Activated CD4-positive, alpha-beta T cell treated with anti-CD3 and anti-CD28 coated beads, Interleukin-2, amount 10 ng/mL, durations not matched to agents 24 days and 14 days (primary cell): ENCODE data around the gene WASHC4. TPM values are rescaled to one million over a fixed set of nuclear protein-coding genes. Genes with fewer than 3 reads are reported as not detected.

Experiments
- DNase-seq: peaks from one replicate; pipeline ENCODE4 v3.0.0; 2022
- H3K27ac Mint-ChIP-seq: one replicate; pipeline ENCODE4 v1.8.0; 2022; ENCODE audit warnings: mild to moderate bottlenecking, mixed read lengths
- H3K27me3 Mint-ChIP-seq: one replicate; pipeline ENCODE4 v1.8.0; 2022; ENCODE audit warnings: mixed read lengths
- H3K36me3 Mint-ChIP-seq: one replicate; pipeline ENCODE4 v1.8.0; 2022; ENCODE audit warnings: low read depth, mild to moderate bottlenecking, mixed read lengths
- H3K4me1 Mint-ChIP-seq: one replicate; pipeline ENCODE4 v1.8.0; 2021; ENCODE audit warnings: mixed read lengths
- H3K4me3 Mint-ChIP-seq: one replicate; pipeline ENCODE4 v1.8.0; 2022; ENCODE audit warnings: mild to moderate bottlenecking, moderate library complexity, mixed read lengths
- H3K9me3 Mint-ChIP-seq: one replicate; pipeline ENCODE4 v1.8.0; 2021; ENCODE audit warnings: mixed read lengths
- intact Hi-C: fragments of 100-400 bp; cut with micrococcal nuclease; formaldehyde crosslinking; loops from one replicate; pipeline ENCODE4 v1.15.1; 2023
- total RNA-seq: library from RNA; stranded (reverse); gene quantifications from 2 replicates; pipeline ENCODE4 v1.2.3, GENCODE V29; 2022

Gene WASHC4
- total RNA-seq, 1 donor from 2014 or later = 36.5 TPM

DNA sequence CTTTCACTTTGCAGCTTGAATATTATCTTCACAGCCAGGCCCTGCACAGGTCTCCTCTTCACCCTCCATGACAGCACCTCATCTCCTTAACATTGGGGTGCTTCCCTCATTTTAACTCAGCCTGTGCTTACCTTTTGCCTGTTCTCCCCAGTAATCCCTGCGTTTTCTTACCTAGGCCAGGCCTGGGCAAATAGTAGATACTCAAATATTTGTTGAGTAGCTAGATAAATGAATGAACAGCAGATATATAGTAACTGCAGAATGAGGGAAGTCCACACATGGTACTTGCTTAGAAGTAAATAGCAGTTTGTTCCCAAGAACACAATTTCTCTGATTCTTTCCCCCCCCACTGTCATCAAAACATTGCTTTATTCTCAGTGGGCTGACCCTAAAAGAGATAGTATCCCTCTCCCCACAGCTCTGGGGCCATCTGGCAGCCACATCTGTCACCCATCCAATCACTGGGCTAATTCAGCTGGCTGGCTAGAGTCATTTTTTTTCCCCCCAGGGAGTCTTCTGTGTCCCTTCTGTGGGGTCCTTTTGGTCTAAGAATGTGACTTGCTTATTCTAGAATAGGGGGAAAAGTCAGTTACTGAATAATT is 85.2 kb downstream of the WASHC4 start:
- Mint-ChIP-seq H3K4me1 (peaks cover 2% of the 10 kb centered on the region), H3K4me3 (no peak overlapping the region), H3K36me3 (peaks cover 63% of the 10 kb centered on the region), H3K9me3 (no peaks in the 10 kb centered on the region), H3K27me3 (no peaks in the 10 kb centered on the region), H3K27ac (no peak overlapping the region)
- DNase-seq = no peak
- intact Hi-C loops = no loop called here

DNA sequence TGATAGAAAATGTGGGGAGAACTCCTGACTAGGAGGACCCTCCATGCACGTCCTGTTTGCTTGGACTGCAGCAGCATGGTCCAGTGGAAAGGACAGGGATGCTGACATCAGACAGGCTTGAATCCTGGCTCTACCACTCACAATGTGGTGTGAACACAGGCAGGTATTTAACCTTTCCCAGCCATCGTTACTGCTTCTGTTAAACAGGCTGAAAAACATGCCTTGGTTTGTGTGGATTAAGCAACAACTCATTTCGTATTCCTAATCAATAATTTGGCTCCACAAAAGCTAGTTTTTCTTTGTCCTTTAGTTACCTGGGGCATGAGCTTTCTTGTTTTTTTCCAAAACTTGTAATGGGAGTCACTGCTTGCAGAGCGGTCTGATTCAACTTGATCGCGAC is 87.4 kb downstream of the WASHC4 start:
- H3K9me3 Mint-ChIP-seq = no peaks in the 10 kb centered on the region
- H3K27ac Mint-ChIP-seq = no peak overlapping the region
- DNase-seq = no peak
- peaks cover 50% of the 10 kb centered on the region for H3K36me3 Mint-ChIP-seq
- peaks cover 2% of the 10 kb centered on the region for H3K4me1 Mint-ChIP-seq
- H3K27me3 Mint-ChIP-seq = no peaks in the 10 kb centered on the region
- intact Hi-C loops = no loop called here
- H3K4me3 Mint-ChIP-seq = no peak overlapping the region

DNA sequence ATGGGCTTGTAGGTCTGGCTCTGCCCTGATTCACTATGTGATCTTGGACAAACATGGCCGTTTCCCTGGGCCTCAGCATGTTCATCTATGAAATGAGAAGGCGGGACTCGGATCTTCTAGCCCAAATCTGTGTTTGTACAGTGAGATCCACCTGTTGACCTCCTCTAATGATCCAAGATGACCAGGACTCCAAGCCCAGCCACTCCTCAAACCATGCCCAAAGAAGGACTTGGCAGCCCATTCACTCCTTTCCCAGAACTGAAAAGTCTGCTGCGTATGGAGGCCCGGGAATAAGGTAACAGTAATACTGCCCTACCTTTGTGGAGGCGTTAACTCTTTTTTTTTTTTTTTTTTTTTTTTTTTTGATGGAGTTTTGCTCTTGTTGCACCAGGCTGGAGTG is 88.6 kb downstream of the WASHC4 start:
- no peaks in the 10 kb centered on the region for H3K27me3 Mint-ChIP-seq

DNA sequence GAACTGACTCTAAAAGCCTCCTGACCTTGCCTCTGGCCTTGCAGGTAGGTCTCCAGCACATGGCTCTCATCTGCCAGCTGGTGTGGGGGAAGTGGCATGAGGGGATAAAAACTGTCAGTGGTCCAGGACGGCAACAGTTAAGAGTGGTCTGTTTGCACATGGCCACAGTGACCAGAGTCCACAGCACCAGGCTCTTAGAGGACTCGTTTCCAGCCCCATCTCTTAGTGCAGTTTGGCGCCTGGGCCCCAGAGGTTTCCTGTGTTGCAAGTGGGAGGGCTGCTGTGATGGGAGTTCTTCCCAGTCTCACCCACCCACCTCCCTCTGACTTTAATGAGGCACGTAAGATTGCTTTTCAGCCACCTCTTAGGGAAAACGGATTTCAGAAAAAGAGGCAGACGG is 91.4 kb downstream of the WASHC4 start:
- Mint-ChIP-seq H3K36me3 (peaks cover 30% of the 10 kb centered on the region), H3K9me3 (no peaks in the 10 kb centered on the region), H3K4me3 (no peak overlapping the region), H3K4me1 (peaks cover 5% of the 10 kb centered on the region), H3K27me3 (no peaks in the 10 kb centered on the region), H3K27ac (peak overlapping the region; percentile 6)
- no peak for DNase-seq
- intact Hi-C loops = no loop called here

More for the DNA sequence above, 88.6 kb downstream of the WASHC4 start:
- no peak overlapping the region for H3K4me3 Mint-ChIP-seq
- H3K36me3 Mint-ChIP-seq = peaks cover 40% of the 10 kb centered on the region
- DNase-seq = no peak
- no peaks in the 10 kb centered on the region for H3K4me1 Mint-ChIP-seq
- H3K9me3 Mint-ChIP-seq = no peaks in the 10 kb centered on the region
- intact Hi-C loops = no loop called here
- no peak overlapping the region for H3K27ac Mint-ChIP-seq

DNA sequence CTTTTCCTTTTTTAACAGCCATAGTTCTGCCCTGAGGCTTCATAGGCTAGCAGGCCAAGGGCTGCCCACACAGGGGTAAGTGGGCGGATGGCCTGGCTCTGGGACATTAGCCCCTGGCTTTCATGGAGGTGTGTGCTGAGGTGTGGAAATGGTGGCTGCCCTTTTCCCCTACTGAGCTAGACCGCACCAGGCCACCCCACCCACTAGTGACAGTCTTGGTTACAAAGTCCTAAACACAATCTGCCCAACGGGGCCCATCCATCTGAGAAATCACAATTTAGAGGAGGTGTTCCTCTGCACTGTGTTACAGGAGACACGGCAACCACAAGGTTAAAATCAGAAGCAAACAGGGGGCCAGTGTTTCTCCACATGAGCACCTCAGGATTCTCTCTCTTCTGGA is 92.9 kb downstream of the WASHC4 start:
- Mint-ChIP-seq H3K4me3 (no peak overlapping the region), H3K9me3 (no peaks in the 10 kb centered on the region), H3K4me1 (peaks cover 17% of the 10 kb centered on the region), H3K36me3 (peaks cover 32% of the 10 kb centered on the region), H3K27me3 (no peaks in the 10 kb centered on the region), H3K27ac (no peak overlapping the region)
- intact Hi-C loops = no loop called here
- DNase-seq = no peak

DNA sequence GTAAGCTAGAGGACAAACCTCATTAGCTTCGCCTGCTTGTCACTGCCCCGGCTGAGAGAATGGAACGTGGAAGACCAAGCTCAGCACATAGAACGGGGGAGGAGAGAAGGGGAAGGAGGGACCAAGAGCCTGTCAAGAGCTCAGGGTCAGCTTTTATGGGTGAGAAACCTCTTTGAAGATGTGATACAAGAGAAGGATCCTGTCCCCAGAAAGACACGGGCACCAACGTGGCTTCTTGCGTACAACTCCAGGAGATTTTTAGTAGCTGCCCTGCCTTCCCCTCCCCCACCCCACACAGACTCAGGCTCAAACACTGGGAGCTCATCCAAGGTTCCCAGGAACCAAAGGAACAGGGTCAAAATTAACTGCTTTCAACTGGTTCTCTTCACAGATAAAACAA is 93.8 kb downstream of the WASHC4 start:
- Mint-ChIP-seq H3K4me1 (peaks cover 20% of the 10 kb centered on the region), H3K27ac (no peak overlapping the region), H3K9me3 (no peaks in the 10 kb centered on the region), H3K4me3 (no peak overlapping the region), H3K36me3 (peaks cover 39% of the 10 kb centered on the region), H3K27me3 (no peaks in the 10 kb centered on the region)
- intact Hi-C loops = no loop called here
- DNase-seq = no peak

DNA sequence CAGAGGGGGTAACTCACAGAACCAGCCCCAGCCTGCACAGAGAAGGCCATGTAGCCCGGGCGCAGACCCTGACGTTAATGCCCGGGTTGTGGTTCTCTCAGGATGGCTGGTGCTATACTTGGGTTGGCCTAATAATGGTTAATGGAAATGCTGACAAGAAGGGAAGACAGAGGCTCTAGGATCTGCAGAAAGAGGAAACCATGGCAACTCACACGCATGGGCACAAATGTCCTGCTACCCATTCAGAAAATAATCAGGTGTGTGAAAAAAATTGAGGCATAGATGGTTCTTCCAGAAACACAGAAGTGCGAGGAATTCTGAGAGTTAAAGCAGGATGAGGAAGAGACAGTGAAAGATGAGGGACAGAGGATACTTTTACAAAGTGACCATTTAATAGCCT is 94.7 kb downstream of the WASHC4 start:
- H3K36me3 Mint-ChIP-seq = peaks cover 43% of the 10 kb centered on the region
- intact Hi-C loops = no loop called here
- H3K4me1 Mint-ChIP-seq = peaks cover 20% of the 10 kb centered on the region
- no peaks in the 10 kb centered on the region for H3K27me3 Mint-ChIP-seq
- no peak overlapping the region for H3K4me3 Mint-ChIP-seq
- H3K9me3 Mint-ChIP-seq = no peaks in the 10 kb centered on the region
- DNase-seq = no peak
- H3K27ac Mint-ChIP-seq = no peak overlapping the region

DNA sequence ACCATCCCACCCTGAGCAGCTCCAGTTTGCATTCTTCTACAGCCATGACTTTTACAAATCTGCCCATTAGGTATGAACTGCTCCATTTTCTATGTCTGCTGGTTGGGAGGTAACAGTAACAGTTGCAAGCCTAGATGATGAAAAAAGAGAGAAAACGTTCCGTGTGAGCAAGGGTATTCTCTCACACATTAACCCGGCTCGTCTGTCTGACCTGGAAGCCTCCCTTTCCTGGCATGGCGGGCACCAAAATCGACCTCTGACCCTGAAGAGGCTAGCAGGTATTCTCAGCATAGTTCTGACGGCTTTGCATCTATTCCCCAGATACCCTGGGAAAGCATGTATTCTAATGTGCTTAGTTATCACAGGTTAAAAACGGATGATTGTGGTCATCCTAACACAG is 96.6 kb downstream of the WASHC4 start:
- H3K36me3 Mint-ChIP-seq = peaks cover 37% of the 10 kb centered on the region
- no peaks in the 10 kb centered on the region for H3K9me3 Mint-ChIP-seq
- peaks cover 20% of the 10 kb centered on the region for H3K4me1 Mint-ChIP-seq
- DNase-seq = no peak
- H3K27me3 Mint-ChIP-seq = no peaks in the 10 kb centered on the region
- peak overlapping the region; percentile 40 for H3K27ac Mint-ChIP-seq
- intact Hi-C loops = loop anchor here (2.0 kb wide), 1 partner anchor 25 kb away; no protein-coding TSS in a partner anchor
- H3K4me3 Mint-ChIP-seq = no peak overlapping the region

DNA sequence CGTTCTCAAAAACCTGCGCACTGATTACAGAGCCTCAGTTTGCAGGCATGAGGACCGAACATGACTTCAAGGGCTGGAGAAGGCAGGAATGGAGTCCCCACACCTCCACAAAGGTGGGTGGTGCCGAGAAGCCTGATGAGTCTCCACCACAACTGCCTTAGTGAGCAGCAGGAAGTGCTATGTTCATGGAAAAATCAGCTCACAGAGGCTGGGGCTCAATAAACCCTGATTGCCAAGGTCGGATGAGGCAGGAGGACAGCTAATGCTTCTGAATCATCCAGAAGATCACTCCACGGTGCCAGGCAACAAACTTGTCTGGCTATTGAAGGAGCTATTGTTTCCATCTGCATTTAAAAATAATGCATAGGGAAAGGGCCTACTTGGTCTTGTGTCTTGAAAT is 97.4 kb downstream of the WASHC4 start:
- Mint-ChIP-seq H3K36me3 (peaks cover 37% of the 10 kb centered on the region), H3K4me1 (peaks cover 20% of the 10 kb centered on the region), H3K4me3 (no peak overlapping the region), H3K27me3 (no peaks in the 10 kb centered on the region), H3K9me3 (no peaks in the 10 kb centered on the region), H3K27ac (peak overlapping the region; percentile 89)
- intact Hi-C loops = loop anchor here (2.0 kb wide), 1 partner anchor 24 kb away; no protein-coding TSS in a partner anchor
- DNase-seq = no peak

DNA sequence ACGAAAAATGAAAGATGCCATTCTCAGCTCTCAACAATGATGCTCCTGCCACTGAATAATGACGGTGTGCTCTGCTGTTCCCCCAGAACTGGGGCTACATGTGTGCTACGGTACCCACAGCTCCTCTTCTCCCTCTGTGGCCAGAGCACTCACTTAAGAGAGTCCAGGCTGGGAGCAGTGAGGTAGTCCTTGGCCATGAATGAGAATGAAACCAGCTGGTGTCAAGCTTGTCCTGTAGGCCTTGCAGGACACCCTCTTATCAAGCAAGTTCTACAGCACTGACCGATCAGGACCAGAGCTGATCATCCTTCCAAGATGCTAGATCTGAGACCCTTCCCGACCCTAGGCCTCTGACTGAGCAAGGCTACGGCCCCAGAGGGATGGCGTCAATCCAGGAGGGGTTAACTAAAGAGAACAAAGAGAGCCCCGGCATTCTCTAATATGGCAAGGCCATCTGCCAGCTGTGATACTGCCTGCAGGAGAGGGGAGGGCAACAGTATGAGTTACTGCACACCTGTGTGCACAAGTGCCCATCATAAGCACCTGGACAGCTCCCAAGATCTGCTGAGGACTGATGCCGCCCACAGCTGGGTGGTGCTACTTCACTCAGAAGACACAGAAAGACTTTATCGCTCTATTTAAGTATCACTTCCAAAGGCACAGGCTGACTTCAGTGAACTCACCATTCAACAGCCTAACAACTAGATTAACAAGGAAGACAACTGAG is 98.0 kb downstream of the WASHC4 start:
- intact Hi-C loops = loop anchor here (2.0 kb wide), 1 partner anchor 23 kb away; no protein-coding TSS in a partner anchor
- Mint-ChIP-seq H3K36me3 (peaks cover 38% of the 10 kb centered on the region), H3K9me3 (no peaks in the 10 kb centered on the region), H3K4me1 (peaks cover 20% of the 10 kb centered on the region), H3K4me3 (no peak overlapping the region), H3K27ac (peak overlapping the region; percentile 89), H3K27me3 (no peaks in the 10 kb centered on the region)
- DNase-seq = no peak

DNA sequence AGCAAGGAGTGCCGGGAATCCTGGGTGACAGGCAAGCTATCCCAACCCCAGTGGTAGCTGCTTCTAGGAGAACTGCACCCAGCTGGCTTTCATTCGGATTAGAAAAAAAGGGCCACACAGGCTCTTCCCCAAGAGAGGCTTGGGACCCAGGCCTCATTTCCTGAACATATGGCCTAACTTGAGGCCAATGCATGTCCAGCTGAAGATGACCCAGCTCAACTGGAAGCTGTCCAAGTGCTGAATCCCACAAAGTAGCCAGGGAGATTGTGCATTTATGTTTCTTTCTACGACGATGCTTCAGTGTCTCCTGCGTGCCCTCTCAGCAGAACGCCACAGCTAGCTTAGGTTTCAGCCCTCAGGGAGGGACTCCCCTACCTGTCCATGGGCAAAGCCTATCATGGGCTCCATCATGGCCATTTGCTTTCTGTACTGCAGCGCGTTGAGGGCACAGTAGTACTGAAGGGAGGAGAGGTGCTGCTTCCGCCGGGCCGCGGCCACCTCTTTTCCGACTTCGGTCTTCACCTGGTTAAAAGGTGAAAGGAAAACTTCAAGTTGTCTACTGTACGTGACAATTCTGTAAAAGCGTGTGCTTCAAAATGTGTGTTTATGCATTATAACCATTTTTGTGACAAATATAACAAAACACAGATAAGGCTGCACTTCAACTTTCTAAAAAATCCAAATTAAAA is 99.3 kb downstream of the WASHC4 start:
- DNase-seq = no peak
- intact Hi-C loops = no loop called here
- no peak overlapping the region for H3K4me3 Mint-ChIP-seq
- H3K4me1 Mint-ChIP-seq = peaks cover 20% of the 10 kb centered on the region
- no peaks in the 10 kb centered on the region for H3K9me3 Mint-ChIP-seq
- no peak overlapping the region for H3K27ac Mint-ChIP-seq
- no peaks in the 10 kb centered on the region for H3K27me3 Mint-ChIP-seq
- H3K36me3 Mint-ChIP-seq = peaks cover 44% of the 10 kb centered on the region

DNA sequence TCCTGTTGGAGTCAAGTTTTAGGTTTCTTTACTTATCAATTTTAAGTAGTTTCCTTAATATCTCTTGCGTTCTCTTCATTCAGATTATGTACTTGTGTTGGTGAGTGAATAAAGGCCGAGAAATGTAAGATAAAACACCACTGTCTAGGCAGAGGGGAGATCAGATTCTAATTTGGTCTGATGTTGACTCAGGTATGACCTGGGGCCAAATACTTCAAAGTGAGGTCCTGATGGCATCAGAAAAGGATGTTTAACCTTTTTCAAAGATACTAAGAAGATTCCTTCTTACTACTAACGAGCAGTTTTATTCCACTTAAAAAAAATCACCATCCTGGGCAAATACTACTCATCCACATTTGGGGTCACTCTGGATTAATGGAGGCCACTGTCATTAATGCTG is 101.6 kb downstream of the WASHC4 start:
- intact Hi-C loops = no loop called here
- H3K9me3 Mint-ChIP-seq = no peaks in the 10 kb centered on the region

DNA sequence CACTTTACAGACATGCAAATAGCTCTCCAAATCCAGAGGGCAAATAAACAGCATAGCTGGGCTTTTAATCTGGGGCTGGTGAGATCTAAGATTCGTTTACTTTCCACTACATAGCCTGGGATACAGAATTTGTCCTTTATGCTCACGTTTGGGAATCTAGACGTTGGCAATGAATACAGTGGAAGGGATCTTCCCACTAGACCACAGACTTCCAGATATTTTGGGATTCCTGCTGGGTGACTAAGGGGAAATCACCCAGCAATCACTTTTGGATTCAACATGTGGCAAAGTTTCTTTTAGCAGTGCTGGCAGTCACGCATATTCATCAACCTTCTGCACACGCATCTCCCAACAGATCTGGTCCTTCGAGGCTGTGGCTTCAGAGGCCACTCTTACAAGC is 104.9 kb downstream of the WASHC4 start:
- H3K4me3 Mint-ChIP-seq = no peak overlapping the region
- no peak overlapping the region for H3K27ac Mint-ChIP-seq
- peaks cover 29% of the 10 kb centered on the region for H3K36me3 Mint-ChIP-seq
- no peaks in the 10 kb centered on the region for H3K27me3 Mint-ChIP-seq
- no peaks in the 10 kb centered on the region for H3K4me1 Mint-ChIP-seq
- DNase-seq = no peak
- intact Hi-C loops = no loop called here
- H3K9me3 Mint-ChIP-seq = no peaks in the 10 kb centered on the region

More for the DNA sequence above, 101.6 kb downstream of the WASHC4 start:
- no peak overlapping the region for H3K4me3 Mint-ChIP-seq
- peaks cover 37% of the 10 kb centered on the region for H3K36me3 Mint-ChIP-seq
- no peak for DNase-seq
- H3K27ac Mint-ChIP-seq = no peak overlapping the region
- H3K27me3 Mint-ChIP-seq = no peaks in the 10 kb centered on the region
- peaks cover 14% of the 10 kb centered on the region for H3K4me1 Mint-ChIP-seq

DNA sequence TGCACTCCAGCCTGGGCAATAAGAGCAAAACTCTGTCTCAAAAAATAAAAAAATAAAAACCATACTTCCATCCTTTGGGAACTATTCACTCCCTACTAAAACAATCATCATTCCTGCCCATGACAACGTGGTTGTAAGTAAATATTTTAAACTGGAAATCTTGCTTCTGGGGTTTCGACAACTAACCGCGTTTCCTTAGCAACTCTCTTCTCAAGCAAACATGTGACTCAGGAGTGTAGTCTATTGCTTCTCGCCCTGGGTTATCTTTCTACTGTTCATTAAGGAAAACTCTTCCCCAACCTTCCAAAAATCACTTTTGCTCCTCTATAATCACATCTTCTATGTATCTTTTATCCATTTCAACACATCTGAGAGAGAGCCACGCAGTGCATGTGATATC is 106.6 kb downstream of the WASHC4 start:
- no peak overlapping the region for H3K27ac Mint-ChIP-seq
- peaks cover 28% of the 10 kb centered on the region for H3K36me3 Mint-ChIP-seq
- DNase-seq = no peak
- H3K27me3 Mint-ChIP-seq = no peaks in the 10 kb centered on the region
- H3K9me3 Mint-ChIP-seq = no peaks in the 10 kb centered on the region
- H3K4me1 Mint-ChIP-seq = no peaks in the 10 kb centered on the region
- intact Hi-C loops = no loop called here
- no peak overlapping the region for H3K4me3 Mint-ChIP-seq
